Sigmoid colon (tissue), 7 donors: ENCODE measurements around the gene ZC3H8. TPM values are rescaled to one million over a fixed set of nuclear protein-coding genes. Genes with fewer than 3 reads are reported as not detected.

Source experiments
- DNase-seq: peaks from one replicate; pipeline ENCODE4 v3.0.0-alpha.2; 2019
- H3K27ac ChIP-seq, 4 donors: fragments of 200-600 bp; sonication (generic); one replicate each; pipeline ENCODE4 v1.5.1; 2016 to 2019; ENCODE audit warnings: mild to moderate bottlenecking in 1 of 4
- H3K27me3 ChIP-seq, 3 donors: fragments of 200-600 bp; sonication (generic); one replicate each; pipeline ENCODE4 v1.5.1; 2019; ENCODE audit warnings: mild to moderate bottlenecking in 1 of 3
- H3K36me3 ChIP-seq, 4 donors: fragments of 200-600 bp; sonication (generic); one replicate each; pipeline ENCODE4 v1.5.1; 2016 to 2019
- H3K4me1 ChIP-seq, 4 donors: fragments of 200-600 bp; sonication (generic); one replicate each; pipeline ENCODE4 v1.5.1; 2017 to 2019
- H3K4me3 ChIP-seq, 4 donors: fragments of 200-600 bp; sonication (generic); one replicate each; pipeline ENCODE4 v1.5.1; 2017 to 2019; ENCODE audit warnings: mild to moderate bottlenecking in 2 of 4, moderate library complexity in 1 of 4
- H3K9me3 ChIP-seq, 4 donors: fragments of 200-600 bp in 3 of 4; sonication (generic) in 3 of 4; one replicate each; pipeline versions ENCODE4 v1.5.1 to v1.6.1; 2013 to 2019
- EP300 ChIP-seq, 4 donors: sonication (generic); formaldehyde crosslinking; IDR thresholded peaks; one replicate each; pipeline ENCODE4 v1.6.1; 2017; ENCODE audit warnings: antibody characterized with exemption in 4 of 4
- POLR2A ChIP-seq, 2 donors: fragments of 450-650 bp; IDR thresholded peaks; one replicate each; pipeline ENCODE4 v1.6.1; 2016; ENCODE audit warnings: antibody characterized with exemption in 2 of 2, mild to moderate bottlenecking in 2 of 2, moderate library complexity in 2 of 2
- POLR2AphosphoS5 ChIP-seq, 4 donors: sonication (generic); formaldehyde crosslinking; IDR thresholded peaks; one replicate each; pipeline ENCODE4 v1.6.1; 2017; ENCODE audit warnings: antibody characterized with exemption in 4 of 4
- WGBS, 2 donors: extraction: QIAGEN DNeasy Blood & Tissue Kit; methylation state at CpG; one replicate each; pipeline ENCODE4 v1.1.7; 2013; 5-methylcytosine and 5-hydroxymethylcytosine counted together
- intact Hi-C: fragments of 100-400 bp; cut with DNase I; formaldehyde crosslinking; loops from one replicate; pipeline ENCODE4 v1.15.1; 2023
- polyA plus RNA-seq, 3 donors: library from polyadenylated mRNA; stranded (reverse); fragments of 200-250 nt; gene quantifications; one replicate each; pipeline ENCODE4 v1.2.3, GENCODE V29; 2013
- total RNA-seq, 4 donors: library from RNA; depleted of rRNA; stranded (reverse); fragments of >200 nt; gene quantifications; one replicate each; pipeline ENCODE4 v1.1.0, GENCODE V29; 2016
- TF ChIP-seq, protein P1 (sequence below), 4 experiments: fragments of 450-650 bp in 3 of 4; fragments of 200-600 bp in 1 of 4; IDR thresholded peaks; one replicate each; pipeline ENCODE4 v1.5.1; 2016 to 2019; ENCODE audit warnings: antibody characterized with exemption in 4 of 4, mild to moderate bottlenecking in 3 of 4, moderate library complexity in 2 of 4
- donor health status: healthy with polysubstance abuse.
- donor health status: Bipolar disorder and iron deficiency.
- donor health status: healthy.

ZC3H8 gene
- total and polyA plus RNA-seq, 7 donors: 2.7 to 22.2 (median 9.4) TPM

DNA sequence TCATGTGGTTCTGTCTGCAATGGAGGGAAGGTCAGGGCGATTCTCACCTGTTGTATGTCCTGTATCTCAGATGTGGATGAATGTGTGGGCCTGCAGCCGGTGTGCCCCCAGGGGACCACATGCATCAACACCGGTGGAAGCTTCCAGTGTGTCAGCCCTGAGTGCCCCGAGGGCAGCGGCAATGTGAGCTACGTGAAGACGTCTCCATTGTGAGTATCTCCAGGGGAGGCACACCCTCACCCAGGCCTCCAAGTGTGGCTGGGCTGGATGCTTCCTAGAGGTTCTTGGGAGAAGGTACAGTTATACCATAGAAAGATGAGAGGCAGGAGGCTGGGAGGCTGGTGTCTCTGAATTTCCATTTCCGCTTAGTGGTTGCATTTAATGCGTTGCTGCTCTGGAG lies 69.7 kb downstream of the ZC3H8 start:
- Histone ChIP-seq H3K27me3 (peaks cover 0 to 25% (median 10%) of the 10 kb centered on the region in 3 donors), H3K9me3 (no peaks in the 10 kb centered on the region), H3K27ac (no peak overlapping the region), H3K36me3 (no peaks in the 10 kb centered on the region), H3K4me3 (no peak overlapping the region), H3K4me1 (no peaks in the 10 kb centered on the region)
- no peak for TF ChIP-seq EP300 (IDR thresholded peaks at IDR 0.05)
- TF ChIP-seq POLR2A (IDR thresholded peaks at IDR 0.05): no peak
- TF ChIP-seq POLR2AphosphoS5 (IDR thresholded peaks at IDR 0.05): no peak
- TF ChIP-seq, protein P1, sequence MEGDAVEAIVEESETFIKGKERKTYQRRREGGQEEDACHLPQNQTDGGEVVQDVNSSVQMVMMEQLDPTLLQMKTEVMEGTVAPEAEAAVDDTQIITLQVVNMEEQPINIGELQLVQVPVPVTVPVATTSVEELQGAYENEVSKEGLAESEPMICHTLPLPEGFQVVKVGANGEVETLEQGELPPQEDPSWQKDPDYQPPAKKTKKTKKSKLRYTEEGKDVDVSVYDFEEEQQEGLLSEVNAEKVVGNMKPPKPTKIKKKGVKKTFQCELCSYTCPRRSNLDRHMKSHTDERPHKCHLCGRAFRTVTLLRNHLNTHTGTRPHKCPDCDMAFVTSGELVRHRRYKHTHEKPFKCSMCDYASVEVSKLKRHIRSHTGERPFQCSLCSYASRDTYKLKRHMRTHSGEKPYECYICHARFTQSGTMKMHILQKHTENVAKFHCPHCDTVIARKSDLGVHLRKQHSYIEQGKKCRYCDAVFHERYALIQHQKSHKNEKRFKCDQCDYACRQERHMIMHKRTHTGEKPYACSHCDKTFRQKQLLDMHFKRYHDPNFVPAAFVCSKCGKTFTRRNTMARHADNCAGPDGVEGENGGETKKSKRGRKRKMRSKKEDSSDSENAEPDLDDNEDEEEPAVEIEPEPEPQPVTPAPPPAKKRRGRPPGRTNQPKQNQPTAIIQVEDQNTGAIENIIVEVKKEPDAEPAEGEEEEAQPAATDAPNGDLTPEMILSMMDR (IDR thresholded peaks at IDR 0.05): no peak
- DNase-seq: no peak
- 85 to 86% methylated on average over 9 of the region's 9 CpGs for WGBS, 2 donors
- intact Hi-C loops: no loop called here

DNA sequence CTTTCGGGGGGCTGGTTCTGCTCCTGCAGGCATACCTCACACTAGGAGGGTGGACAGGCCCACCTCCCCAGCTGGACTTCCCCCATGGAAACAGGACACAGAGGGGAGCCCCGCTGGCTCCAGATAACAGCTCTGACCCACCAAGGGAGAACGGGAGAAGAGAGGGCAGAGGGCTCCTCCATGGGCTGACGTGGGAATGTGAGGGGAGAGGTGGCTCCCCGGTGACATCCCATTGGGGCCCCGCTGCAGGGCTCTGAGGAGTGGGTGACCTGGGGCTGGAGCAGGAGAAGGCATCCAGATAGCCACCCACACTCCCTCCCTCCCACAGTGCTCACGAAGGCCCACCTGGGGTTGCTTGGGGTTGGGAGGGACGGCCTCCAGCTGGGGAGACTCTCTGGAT lies 70.7 kb downstream of the ZC3H8 start:
- no peaks in the 10 kb centered on the region for H3K36me3 ChIP-seq
- DNase-seq: no peak
- H3K4me3 ChIP-seq: no peak overlapping the region
- intact Hi-C loops: no loop called here
- H3K27me3 ChIP-seq: peaks cover 0 to 27% (median 10%) of the 10 kb centered on the region in 3 donors
- no peaks in the 10 kb centered on the region for H3K4me1 ChIP-seq
- no peak overlapping the region for H3K27ac ChIP-seq
- no peak for TF ChIP-seq EP300 (IDR thresholded peaks at IDR 0.05)
- H3K9me3 ChIP-seq: no peaks in the 10 kb centered on the region
- WGBS, 2 donors: 93 to 94% methylated on average over 8 of the region's 8 CpGs

DNA sequence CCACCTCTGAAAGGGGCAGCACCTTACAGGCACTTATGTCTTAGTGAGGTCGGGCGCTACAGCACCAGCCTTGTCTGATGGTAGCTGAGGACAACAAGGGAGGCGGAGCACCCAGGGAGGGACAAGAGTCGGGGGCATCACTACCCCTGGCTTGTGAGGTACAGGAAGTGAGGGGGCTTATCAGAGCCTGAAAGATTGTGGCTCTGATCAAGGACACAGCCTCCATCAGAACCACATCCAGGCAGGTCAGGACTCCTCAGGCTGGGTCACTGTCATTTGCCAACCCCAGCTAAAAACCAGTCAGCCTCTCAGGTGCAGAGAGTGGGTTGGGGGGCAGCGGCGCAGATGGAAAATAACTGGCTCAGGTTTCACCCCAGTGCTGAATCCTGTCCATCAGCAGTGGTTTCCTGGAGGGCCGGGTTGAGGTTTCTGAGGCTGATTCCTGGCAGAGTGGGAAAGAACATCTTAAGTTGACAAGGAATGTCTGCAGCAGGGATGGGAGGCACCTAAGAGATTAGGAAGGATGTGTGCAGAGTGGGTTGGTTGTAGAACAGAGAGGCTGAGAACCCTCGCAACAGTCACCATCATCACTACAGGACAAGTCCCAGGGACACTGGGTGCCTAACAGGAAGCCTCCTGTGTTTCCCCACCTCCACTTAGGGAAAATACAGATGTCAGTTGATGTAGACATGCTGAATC lies 71.4 kb downstream of the ZC3H8 start:
- intact Hi-C loops: no loop called here
- no peak for DNase-seq
- Histone ChIP-seq H3K27me3 (peaks cover 0 to 27% (median 10%) of the 10 kb centered on the region in 3 donors), H3K4me3 (no peak overlapping the region), H3K4me1 (no peaks in the 10 kb centered on the region), H3K9me3 (no peaks in the 10 kb centered on the region), H3K36me3 (no peaks in the 10 kb centered on the region), H3K27ac (no peak overlapping the region)
- TF ChIP-seq EP300 (IDR thresholded peaks at IDR 0.05): no peak
- WGBS, 2 donors: 85 to 92% methylated on average over 8 of the region's 8 CpGs

DNA sequence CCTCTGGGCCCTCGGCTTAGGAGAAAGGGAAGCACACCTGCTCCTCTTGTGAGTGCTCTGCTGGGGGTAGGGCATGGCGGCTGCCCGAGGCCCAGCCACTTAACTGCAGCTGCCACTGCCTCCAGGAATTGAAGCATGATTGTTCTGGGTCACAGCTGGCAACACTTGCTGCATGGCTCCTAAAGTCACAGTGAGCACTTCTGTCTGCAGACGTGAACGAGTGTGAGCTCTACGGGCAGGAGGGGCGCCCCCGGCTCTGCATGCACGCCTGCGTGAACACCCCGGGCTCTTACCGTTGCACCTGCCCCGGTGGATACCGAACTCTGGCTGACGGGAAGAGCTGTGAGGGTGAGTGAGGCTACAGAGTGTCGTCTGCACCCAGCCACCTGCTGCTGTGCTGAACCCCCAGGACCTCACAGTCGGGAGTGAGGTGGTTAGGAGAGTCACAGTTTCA lies 72.2 kb downstream of the ZC3H8 start:
- 72 to 87% methylated on average over 17 of the region's 17 CpGs for WGBS, 2 donors
- no peak overlapping the region for H3K27ac ChIP-seq
- H3K4me1 ChIP-seq: no peaks in the 10 kb centered on the region
- intact Hi-C loops: no loop called here
- H3K36me3 ChIP-seq: no peaks in the 10 kb centered on the region
- H3K4me3 ChIP-seq: no peak overlapping the region
- no peak for DNase-seq
- TF ChIP-seq POLR2AphosphoS5 (IDR thresholded peaks at IDR 0.05) (no peak), EP300 (IDR thresholded peaks at IDR 0.05) (no peak), POLR2A (IDR thresholded peaks at IDR 0.05) (no peak)
- TF ChIP-seq, protein P1 (IDR thresholded peaks at IDR 0.05): no peak
- peaks cover 0 to 27% (median 10%) of the 10 kb centered on the region in 3 donors for H3K27me3 ChIP-seq
- H3K9me3 ChIP-seq: no peaks in the 10 kb centered on the region

DNA sequence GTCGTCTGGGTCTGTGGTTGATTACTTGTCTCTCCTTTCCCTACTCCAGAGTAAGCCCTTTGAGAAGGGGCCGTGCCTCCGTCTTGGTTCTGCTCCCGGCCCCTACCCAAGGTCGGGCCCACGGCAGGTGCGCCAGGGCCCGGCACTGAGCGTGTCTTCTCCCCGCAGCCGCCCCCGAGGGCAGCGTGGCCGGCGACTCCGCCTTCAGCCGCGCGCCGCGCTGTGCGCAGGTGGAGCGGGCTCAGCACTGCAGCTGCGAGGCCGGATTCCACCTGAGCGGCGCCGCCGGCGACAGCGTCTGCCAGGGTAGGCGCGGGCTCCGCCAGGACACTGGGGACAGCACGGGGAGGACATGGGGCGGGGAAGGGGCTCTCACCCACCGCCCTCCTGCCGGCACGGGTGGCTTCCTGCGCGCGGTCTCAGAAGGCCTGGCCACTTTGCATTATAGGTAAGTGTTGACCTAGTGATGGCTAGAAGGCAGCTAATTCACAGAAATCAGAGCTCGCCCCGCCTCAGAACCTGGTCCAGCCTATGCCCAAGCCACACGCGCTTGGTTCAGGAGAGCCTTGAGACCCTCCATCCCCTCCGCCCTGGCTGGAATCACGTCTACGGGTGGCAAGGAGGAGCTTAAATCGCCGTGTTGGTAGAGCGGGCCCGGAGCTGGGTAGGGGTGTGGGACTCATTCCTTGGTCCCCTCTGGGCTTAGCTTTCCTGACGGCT lies 73.1 kb downstream of the ZC3H8 start:
- DNase-seq: no peak
- intact Hi-C loops: no loop called here
- no peak overlapping the region for H3K27ac ChIP-seq
- no peaks in the 10 kb centered on the region for H3K36me3 ChIP-seq
- no peak overlapping the region for H3K4me3 ChIP-seq
- H3K4me1 ChIP-seq: no peaks in the 10 kb centered on the region
- no peak for TF ChIP-seq POLR2A (IDR thresholded peaks at IDR 0.05)
- TF ChIP-seq EP300 (IDR thresholded peaks at IDR 0.05): no peak
- TF ChIP-seq, protein P1 (IDR thresholded peaks at IDR 0.05): no peak
- TF ChIP-seq POLR2AphosphoS5 (IDR thresholded peaks at IDR 0.05): no peak
- 16 to 24% methylated on average over 54 of the region's 54 CpGs for WGBS, 2 donors
- peaks cover 0 to 27% (median 10%) of the 10 kb centered on the region in 3 donors for H3K27me3 ChIP-seq
- H3K9me3 ChIP-seq: no peaks in the 10 kb centered on the region
